ENCODE results near the gene PDGFA. TPM values are rescaled to one million over a fixed set of nuclear protein-coding genes. Genes with fewer than 3 reads are reported as not detected.

Gene PDGFA
- total RNA-seq, 1 experiment from 2014 or later = 18.4 TPM

DNA sequence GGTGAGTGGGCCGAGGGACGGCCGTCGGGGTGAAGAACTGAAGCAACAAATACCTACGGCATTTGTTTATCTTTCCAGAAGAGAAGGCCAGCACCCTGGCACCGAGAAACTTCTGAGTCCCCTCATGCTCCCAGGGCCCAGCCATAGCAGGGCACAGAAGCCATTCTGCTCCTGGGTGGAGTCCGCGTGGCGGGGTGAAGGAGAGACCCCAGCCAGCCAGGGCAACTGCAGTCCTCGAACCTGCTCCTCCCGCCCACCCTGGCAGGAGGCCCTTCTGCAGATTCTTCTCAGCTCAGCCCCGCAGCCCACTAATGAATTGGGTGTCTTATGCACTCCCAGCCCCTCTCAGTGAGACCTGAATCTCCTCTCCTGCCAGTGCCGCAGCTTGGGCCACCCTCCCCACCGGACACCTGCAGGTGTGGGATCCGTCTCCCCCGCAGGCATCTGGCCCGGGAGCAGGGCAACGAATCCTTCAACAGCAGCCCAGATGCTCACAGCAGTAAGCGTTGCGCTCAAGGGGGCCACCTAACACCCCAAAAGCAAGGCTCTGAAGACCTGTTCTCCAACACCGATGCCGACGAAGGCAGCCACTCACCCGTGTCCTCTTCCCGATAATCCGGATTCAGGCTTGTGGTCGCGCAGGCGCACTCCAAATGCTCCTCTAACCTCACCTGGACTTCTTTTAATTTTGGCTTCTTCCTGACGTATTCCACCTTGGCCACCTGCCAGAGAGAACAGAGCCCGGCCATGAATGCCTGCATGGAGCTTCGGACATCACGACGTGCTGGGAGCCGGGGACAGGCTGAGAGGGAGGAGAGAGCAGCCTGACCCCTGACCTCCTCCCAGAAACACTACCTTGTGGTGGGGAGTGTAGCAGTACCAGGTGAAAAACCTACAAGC, 18.9 kb downstream of the PDGFA start:
- no peaks in the 10 kb centered on the region for H3K79me2 ChIP-seq (ENCODE audit: low read length)
- no peak overlapping the region for H3K4me2 ChIP-seq (ENCODE audit: low read length)
- no peak overlapping the region for H2AFZ ChIP-seq (ENCODE audit: low read length)
- ATAC-seq (no peak), DNase-seq (no peak)
- H3K4me1 ChIP-seq (ENCODE audit: insufficient read depth, low read length) = no peaks in the 10 kb centered on the region
- H3K9me3 ChIP-seq (ENCODE audit: low read length) = no peaks in the 10 kb centered on the region
- ChIA-PET POLR2A (ENCODE audit: unreplicated experiment) (no interaction called here), CTCF (no interaction called here)
- no peak overlapping the region for H3K27ac ChIP-seq (ENCODE audit: low read length)
- H3K9me2 ChIP-seq (replicated peaks; ENCODE audit: low read length) = no peaks in the 10 kb centered on the region
- no peaks in the 10 kb centered on the region for H4K20me1 ChIP-seq (ENCODE audit: low read length)
- H3K9ac ChIP-seq (ENCODE audit: low read length) = no peak overlapping the region
- intact Hi-C loops (cut with micrococcal nuclease) = no loop called here
- no peaks in the 10 kb centered on the region for H3K27me3 ChIP-seq (ENCODE audit: low read length)
- H3K36me3 ChIP-seq (ENCODE audit: low read depth, low read length) = no peaks in the 10 kb centered on the region; the same call in 1 of the 2 replicates
- no peaks in the 10 kb centered on the region for H3F3A ChIP-seq (ENCODE audit: low read length, unreplicated experiment)
- no peak for TF ChIP-seq EZH2phosphoT487 (IDR thresholded peaks at IDR 0.05; ENCODE audit: borderline replicate concordance, low read length)
- TF ChIP-seq EZH2 (IDR thresholded peaks at IDR 0.05; ENCODE audit: low read length, unreplicated experiment) = no peak
- TF ChIP-seq, protein P1, sequence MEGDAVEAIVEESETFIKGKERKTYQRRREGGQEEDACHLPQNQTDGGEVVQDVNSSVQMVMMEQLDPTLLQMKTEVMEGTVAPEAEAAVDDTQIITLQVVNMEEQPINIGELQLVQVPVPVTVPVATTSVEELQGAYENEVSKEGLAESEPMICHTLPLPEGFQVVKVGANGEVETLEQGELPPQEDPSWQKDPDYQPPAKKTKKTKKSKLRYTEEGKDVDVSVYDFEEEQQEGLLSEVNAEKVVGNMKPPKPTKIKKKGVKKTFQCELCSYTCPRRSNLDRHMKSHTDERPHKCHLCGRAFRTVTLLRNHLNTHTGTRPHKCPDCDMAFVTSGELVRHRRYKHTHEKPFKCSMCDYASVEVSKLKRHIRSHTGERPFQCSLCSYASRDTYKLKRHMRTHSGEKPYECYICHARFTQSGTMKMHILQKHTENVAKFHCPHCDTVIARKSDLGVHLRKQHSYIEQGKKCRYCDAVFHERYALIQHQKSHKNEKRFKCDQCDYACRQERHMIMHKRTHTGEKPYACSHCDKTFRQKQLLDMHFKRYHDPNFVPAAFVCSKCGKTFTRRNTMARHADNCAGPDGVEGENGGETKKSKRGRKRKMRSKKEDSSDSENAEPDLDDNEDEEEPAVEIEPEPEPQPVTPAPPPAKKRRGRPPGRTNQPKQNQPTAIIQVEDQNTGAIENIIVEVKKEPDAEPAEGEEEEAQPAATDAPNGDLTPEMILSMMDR (conservative IDR thresholded peaks at IDR 0.05; ENCODE audit: low read depth, low read length) = no peak
- BruUV-seq (replicated peaks) = no TSS peak
- no peak overlapping the region for H3K4me3 ChIP-seq (ENCODE audit: low read length)

DNA sequence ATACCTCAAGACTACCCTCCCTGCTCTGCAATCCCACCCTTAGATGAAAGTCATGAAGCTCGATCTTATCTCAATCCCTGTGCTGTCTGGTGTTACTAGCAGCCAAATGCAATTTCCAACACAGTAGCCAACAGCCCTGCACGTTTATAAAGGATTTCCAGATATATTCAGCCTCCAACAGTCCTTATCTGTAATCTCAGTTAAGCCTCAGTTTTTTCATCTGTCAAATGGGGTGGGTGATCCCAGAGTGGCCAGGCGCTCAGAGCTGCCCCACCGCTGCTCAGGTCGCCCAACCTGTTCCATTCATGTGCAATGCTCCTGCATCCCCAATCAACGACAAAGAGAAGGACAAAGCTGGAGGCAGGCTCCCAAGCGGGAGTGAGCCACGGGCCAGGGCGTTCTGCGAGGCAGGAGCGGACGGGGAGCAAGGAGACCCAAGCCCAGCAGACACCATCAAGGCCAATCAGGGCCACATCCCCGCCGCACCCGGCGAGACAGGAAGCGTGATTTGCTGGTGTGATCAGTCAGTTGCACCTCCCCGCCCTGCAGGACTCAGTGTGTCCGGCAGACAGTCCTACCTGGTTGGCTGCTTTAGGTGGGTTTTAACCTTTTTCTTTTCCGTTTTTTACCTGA, 19.7 kb downstream of the PDGFA start:
- no peaks in the 10 kb centered on the region for H4K20me1 ChIP-seq (ENCODE audit: low read length)
- POLR2A ChIA-PET (ENCODE audit: unreplicated experiment) = no interaction called here
- DNase-seq = no peak
- H3K9me3 ChIP-seq (ENCODE audit: low read length) = no peaks in the 10 kb centered on the region
- H3K27ac ChIP-seq (ENCODE audit: low read length) = no peak overlapping the region
- no peak overlapping the region for H3K4me3 ChIP-seq (ENCODE audit: low read length)
- intact Hi-C loops (cut with micrococcal nuclease) = no loop called here
- H3K4me2 ChIP-seq (ENCODE audit: low read length) = no peak overlapping the region
- H3K4me1 ChIP-seq (ENCODE audit: insufficient read depth, low read length) = no peaks in the 10 kb centered on the region
- CTCF ChIA-PET = no interaction called here
- no peaks in the 10 kb centered on the region for H3K79me2 ChIP-seq (ENCODE audit: low read length)
- no peak overlapping the region for H2AFZ ChIP-seq (ENCODE audit: low read length)
- no peaks in the 10 kb centered on the region; the same call in 1 of the 2 replicates for H3K36me3 ChIP-seq (ENCODE audit: low read depth, low read length)
- H3K9ac ChIP-seq (ENCODE audit: low read length) = no peak overlapping the region
- no TSS peak for BruUV-seq (replicated peaks)
- H3K27me3 ChIP-seq (ENCODE audit: low read length) = no peaks in the 10 kb centered on the region
- H3F3A ChIP-seq (ENCODE audit: low read length, unreplicated experiment) = no peaks in the 10 kb centered on the region
- ATAC-seq = no peak
- TF ChIP-seq EZH2 (IDR thresholded peaks at IDR 0.05; ENCODE audit: low read length, unreplicated experiment) (no peak), EZH2phosphoT487 (IDR thresholded peaks at IDR 0.05; ENCODE audit: borderline replicate concordance, low read length) (no peak)
- TF ChIP-seq, protein P1 (conservative IDR thresholded peaks at IDR 0.05; ENCODE audit: low read depth, low read length) = no peak
- H3K9me2 ChIP-seq (replicated peaks; ENCODE audit: low read length) = no peaks in the 10 kb centered on the region

All from PC-3 (cell line).